H54 (cell line): Measurements from ENCODE around the gene CACHD1.

Source experiments
- DNase-seq: peaks from one replicate; pipeline ENCODE4 v3.0.0; 2011; ENCODE audit warnings: low spot score, mixed read lengths; ENCODE audit not compliant: insufficient read length
- FAIRE-seq: peaks from 3 replicates; lab custom pipeline; 2011; peaks lifted over from hg19 to GRCh38; lab: Jason Lieb, UNC
- POLR2A ChIP-seq: IDR thresholded peaks from 2 replicates; pipeline ENCODE4 v1.6.1; 2011; ENCODE audit warnings: low read depth, mild to moderate bottlenecking, low read length

The CACHD1 gene

DNA sequence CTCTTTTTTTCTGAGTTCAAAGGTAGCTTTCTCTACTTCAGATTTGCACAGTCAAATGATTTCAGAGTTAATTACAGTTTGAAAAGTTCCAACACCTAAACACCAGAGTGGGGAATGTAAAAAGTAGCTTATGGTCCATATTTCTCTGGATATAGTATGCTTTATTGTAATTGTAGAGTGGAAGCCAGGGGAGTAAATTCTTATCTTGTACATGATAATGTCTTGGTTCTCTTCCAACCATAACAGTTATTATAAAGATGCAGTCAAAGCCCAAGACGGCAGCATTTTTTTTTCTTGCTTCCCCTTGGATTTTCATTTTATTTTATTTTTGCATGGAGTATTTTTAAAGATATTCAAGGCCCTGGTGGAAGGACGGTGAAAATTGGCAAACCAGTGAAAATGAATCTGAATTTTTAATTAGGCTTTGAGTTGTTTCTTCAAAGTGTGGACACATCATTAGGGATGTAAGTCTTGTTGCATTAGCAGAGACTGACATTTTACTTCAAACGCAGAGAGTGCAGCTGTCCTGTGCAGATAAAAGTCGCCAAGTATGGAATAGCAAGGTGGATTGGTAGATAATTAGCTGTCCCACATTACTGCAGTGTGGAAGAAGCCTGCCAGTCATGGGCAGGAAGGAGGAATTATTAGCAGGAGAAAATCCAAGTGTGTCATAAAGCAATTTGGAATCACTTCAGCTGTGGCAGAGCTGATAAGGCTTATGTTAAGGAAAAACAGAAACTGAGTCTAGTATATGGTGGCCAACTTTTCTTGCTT lies 11.3 kb downstream of the CACHD1 start:
- no peak for FAIRE-seq
- DNase-seq: no peak
- TF ChIP-seq POLR2A: no peak

GRCh38 chr1:64482128-64482527 lies 12.2 kb downstream of the CACHD1 start:
- DNase-seq (no peak), FAIRE-seq (no peak)
- TF ChIP-seq POLR2A: no peak

- TF ChIP-seq POLR2A: no peak
- DNase-seq: no peak
- FAIRE-seq: no peak
Observed at GRCh38 chr1:64482720-64483119, 12.8 kb downstream of the CACHD1 start.

GRCh38 chr1:64483731-64484414 lies 13.9 kb downstream of the CACHD1 start:
- TF ChIP-seq POLR2A: no peak
- no peak for DNase-seq
- FAIRE-seq: no peak

GRCh38 chr1:64484651-64485050 lies 14.7 kb downstream of the CACHD1 start:
- no peak for DNase-seq
- no peak for FAIRE-seq
- TF ChIP-seq POLR2A: no peak

DNA sequence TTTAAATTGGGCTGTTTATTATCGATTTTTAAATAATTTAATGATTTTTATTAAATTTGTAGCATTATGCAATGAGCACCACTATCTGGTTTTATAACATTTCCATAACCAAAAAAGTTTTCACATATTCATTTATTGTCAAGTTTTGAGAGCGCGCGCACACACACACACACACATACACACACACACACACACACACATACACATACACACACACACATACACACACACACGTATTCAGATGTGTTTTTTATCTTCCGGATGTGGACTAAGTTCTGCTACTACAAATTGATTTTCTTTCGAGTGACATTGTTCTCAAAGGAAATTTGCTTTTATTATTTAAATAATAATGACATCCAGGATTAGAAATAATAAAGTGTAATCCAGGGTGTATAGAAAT lies 16.3 kb downstream of the CACHD1 start:
- no peak for FAIRE-seq
- TF ChIP-seq POLR2A: no peak
- DNase-seq: no peak

- FAIRE-seq (no peak), DNase-seq (no peak)
- no peak for TF ChIP-seq POLR2A
Observed at GRCh38 chr1:64487061-64487460, 17.1 kb downstream of the CACHD1 start.

DNA sequence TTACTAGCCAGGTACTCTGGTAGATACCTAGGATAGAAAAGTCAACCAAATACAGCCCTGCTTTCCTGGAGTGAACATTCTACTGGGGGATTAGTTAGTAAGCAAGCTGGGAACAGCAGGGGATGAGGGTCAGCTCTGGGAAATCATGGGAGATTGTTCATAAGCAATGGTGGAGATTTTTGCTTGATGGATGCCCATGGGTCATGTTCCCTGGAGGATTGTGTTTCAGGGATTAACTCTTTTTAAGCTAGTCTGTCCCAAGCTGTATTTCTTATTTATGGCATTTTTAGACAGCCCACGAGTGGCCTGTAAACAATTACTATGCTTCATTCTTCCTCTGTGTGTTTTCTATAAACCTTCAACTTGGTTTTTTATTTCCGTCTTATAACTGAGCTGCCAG lies 18.9 kb downstream of the CACHD1 start:
- DNase-seq (no peak), FAIRE-seq (no peak)
- TF ChIP-seq POLR2A: no peak

DNA sequence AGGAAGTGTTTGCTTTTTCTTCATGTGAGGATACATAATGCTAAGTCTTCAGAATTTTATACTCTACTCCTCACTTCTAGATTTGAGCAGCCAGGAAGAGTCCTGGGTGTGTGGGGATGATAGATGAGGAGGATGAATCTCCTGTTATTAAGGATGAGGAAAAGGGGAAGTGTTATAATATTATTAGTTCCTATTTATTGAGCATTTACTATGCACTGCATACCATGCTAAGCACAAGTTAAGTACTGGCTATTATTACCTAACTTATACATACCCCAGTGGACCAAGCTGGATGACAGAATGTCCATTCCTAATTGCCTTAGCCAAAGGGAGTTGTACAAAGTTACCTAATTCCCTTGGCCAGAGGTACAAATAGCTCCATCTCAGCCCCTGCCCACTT lies 19.8 kb downstream of the CACHD1 start:
- no peak for TF ChIP-seq POLR2A
- FAIRE-seq: no peak
- no peak for DNase-seq

DNA sequence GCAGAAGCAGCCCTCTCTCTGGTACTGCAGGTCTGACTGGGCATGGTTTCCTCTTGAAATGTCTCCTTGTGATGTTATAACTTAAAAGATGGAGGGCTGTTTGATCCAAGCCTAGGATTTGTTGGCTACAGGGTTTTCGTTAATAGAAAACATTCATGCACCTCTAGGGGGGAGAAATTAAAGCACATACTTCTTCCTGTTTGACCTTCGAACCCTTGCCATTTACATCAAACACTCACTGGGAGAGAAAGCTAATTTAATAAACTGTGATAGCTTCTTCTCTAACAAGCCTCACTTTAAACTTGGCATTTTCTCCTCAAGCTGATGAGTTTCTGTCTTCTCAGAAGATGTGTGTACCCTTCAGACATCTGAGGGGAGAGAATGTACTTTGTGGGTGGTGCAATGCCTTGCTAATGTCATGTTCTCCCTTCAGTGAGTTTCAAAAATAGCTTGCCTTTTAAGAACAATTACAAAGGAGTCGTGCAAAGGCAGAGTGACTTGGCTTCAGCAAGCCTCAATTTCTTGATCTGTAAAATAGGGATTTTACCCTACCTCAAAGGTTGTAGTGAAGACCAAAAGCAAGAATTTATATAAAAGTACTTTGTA lies 20.4 kb downstream of the CACHD1 start:
- no peak for TF ChIP-seq POLR2A
- FAIRE-seq: no peak
- no peak for DNase-seq

DNA sequence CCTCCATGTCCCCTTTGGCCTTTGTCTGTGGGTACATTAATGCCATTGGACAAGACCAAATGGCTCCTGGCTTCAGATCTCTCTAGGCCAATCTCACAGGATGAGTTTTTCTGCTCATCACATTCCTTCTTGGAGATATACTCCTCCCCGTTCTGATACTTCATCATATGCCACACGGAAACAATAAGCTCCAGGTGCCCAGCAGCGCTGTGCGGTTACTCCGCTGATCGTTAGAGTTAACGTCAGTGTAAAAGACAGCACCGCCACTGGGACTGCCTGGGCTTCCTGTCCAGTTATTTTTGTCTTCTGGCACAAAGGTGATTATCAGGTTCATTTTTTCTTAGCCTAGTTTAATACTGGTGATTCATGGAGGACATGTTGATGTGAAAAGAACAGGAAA lies 22.5 kb downstream of the CACHD1 start:
- no peak for DNase-seq
- TF ChIP-seq POLR2A: no peak
- no peak for FAIRE-seq

DNA sequence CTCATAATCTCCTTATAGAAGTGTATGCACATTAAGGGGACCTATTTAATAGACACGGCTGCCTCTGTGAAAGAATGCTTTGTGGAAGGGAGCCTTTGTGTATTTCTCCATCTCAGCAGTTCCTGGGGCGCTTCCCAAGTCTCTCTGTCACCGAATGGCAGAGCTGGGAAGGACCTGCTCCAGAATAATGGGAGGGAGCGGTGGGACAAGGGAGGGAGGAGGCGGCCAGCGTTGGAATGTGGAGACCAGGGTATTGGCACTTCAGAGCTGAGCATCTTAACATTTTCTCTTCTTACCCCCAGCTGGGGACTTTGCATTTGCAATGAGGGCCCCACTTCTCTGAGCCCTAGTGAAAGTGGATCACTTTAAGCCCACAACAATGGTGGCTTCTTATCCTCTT lies 23.9 kb downstream of the CACHD1 start:
- no peak for TF ChIP-seq POLR2A
- DNase-seq: no peak
- FAIRE-seq: no peak

GRCh38 chr1:64494659-64495058 lies 24.7 kb downstream of the CACHD1 start:
- FAIRE-seq: no peak
- no peak for DNase-seq
- TF ChIP-seq POLR2A: no peak

- no peak for FAIRE-seq
- no peak for DNase-seq
- no peak for TF ChIP-seq POLR2A
Observed at GRCh38 chr1:64495878-64496277, 25.9 kb downstream of the CACHD1 start.
